NCI-H146 (cell line): ENCODE results near the gene EEPD1.
"Not testable (repeated sequence)": the region's sequence is repeated elsewhere in the genome, so short reads cannot be mapped to it uniquely, and the experiment has no call there.

Experiments used
- DNase-seq: peaks from one replicate; lab custom pipeline; 2025; lab: John Stamatoyannopoulos, UW

Gene EEPD1

GRCh38 chr7:36321284-36321683, 168.2 kb downstream of the EEPD1 start:
- not testable (repeated sequence) for DNase-seq

- no peak for DNase-seq
Observed at GRCh38 chr7:36336390-36336789, 183.3 kb downstream of the EEPD1 start.

- no peak for DNase-seq
Observed at GRCh38 chr7:36338256-36338655, 185.2 kb downstream of the EEPD1 start.

GRCh38 chr7:36343548-36343947, 190.5 kb downstream of the EEPD1 start:
- no peak for DNase-seq

- DNase-seq = no peak
Observed at GRCh38 chr7:36344622-36345021, 191.6 kb downstream of the EEPD1 start.

GRCh38 chr7:36346260-36346831, 193.3 kb downstream of the EEPD1 start:
- no peak for DNase-seq

GRCh38 chr7:36348256-36348655, 195.2 kb downstream of the EEPD1 start:
- no peak for DNase-seq

GRCh38 chr7:36348771-36349170, 195.7 kb downstream of the EEPD1 start:
- no peak for DNase-seq

- DNase-seq = no peak
Observed at GRCh38 chr7:36349626-36350025, 196.6 kb downstream of the EEPD1 start.
